ENCODE results near the gene MS4A6A. TPM values are rescaled to one million over a fixed set of nuclear protein-coding genes. Genes with fewer than 3 reads are reported as not detected.
"Not testable (repeated sequence)": the region's sequence is repeated elsewhere in the genome, so short reads cannot be mapped to it uniquely, and the experiment has no call there.

The MS4A6A gene
- total and polyA plus RNA-seq, 9 of the 15 experiments (the other 6 are each of a cell fraction or from before 2014, with no cell fraction given), result 0.57 to 9.5 (median 4.2) TPM

DNA sequence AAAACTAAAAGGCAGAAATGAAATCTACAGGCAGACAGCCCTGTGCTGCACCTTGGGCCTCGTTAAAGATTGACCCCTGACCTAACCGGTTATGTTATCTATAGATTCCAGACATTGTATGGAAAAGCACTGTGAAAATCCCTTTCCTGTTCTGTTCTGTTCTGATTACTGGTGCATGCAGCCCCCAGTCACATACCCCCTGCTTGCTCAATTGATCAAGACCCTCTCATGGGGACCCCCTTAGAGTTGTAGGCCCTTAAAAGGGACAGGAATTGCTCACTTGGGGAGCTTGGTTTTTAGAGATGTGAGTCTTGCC lies 2.6 kb upstream of the MS4A6A start (continued):
- peak; percentile 60; the same call in 1 of the 2 replicates for TF ChIP-seq NR2C2 (CRISPR knock-in tag; IDR thresholded peaks at IDR 0.05)
- peak; percentile 60 for TF ChIP-seq NR2C2 (tag; IDR thresholded peaks at IDR 0.05)
- peak; percentile 78 for TF ChIP-seq NCOR1 (IDR thresholded peaks at IDR 0.05)
- TF ChIP-seq TAL1 (IDR thresholded peaks at IDR 0.05), result peak; percentile 90
- TF ChIP-seq PML (IDR thresholded peaks at IDR 0.05; ENCODE audit: low read length), result 0 out of 2 replicates have a peak, but pooled peaks have one; percentile 48
- TF ChIP-seq SOX6 (IDR thresholded peaks at IDR 0.05), result peak; percentile 75
- peak; percentile 37; the same call in 1 of the 2 replicates for TF ChIP-seq GATA2 (CRISPR knock-in tag; IDR thresholded peaks at IDR 0.05)
- TF ChIP-seq KLF16 (IDR thresholded peaks at IDR 0.05), result 0 out of 2 replicates have a peak, but pooled peaks have one; percentile 37
- TF ChIP-seq SMARCC2 (IDR thresholded peaks at IDR 0.05; ENCODE audit: low read depth), result 0 out of 2 replicates have a peak, but pooled peaks have one; percentile 41
- peak; percentile 85 for TF ChIP-seq TEAD4 (IDR thresholded peaks at IDR 0.05; ENCODE audit: low read length)
- not testable (repeated sequence) for TF ChIP-seq TEAD4 (CRISPR knock-in tag; IDR thresholded peaks at IDR 0.05; ENCODE audit: borderline replicate concordance)
- 0 out of 2 replicates have a peak, but pooled peaks have one; percentile 10 for TF ChIP-seq ZNF644 (tag; IDR thresholded peaks at IDR 0.05; ENCODE audit: low read depth)
- TF ChIP-seq SMAD4 (CRISPR knock-in tag; conservative IDR thresholded peaks at IDR 0.05), result peak; percentile 70
- peak; percentile 90 for TF ChIP-seq CBFA2T3 (IDR thresholded peaks at IDR 0.05)
- peak; percentile 64; the same call in 1 of the 2 replicates for TF ChIP-seq SMARCA4 (IDR thresholded peaks at IDR 0.05)
- TF ChIP-seq SMARCE1 (IDR thresholded peaks at IDR 0.05), result peak; percentile 53; the same call in 1 of the 2 replicates
- TF ChIP-seq NR2C1 (IDR thresholded peaks at IDR 0.05), result peak; percentile 91
- peak; percentile 93 for TF ChIP-seq NR2C1 (tag; IDR thresholded peaks at IDR 0.05)
- 0 out of 3 replicates have a peak, but pooled peaks of 1 of the 2 experiments have one; percentile 14 for TF ChIP-seq CBX3 (IDR thresholded peaks at IDR 0.05; ENCODE audit: borderline replicate concordance in 1 of 2, low read length in 2 of 2)
- 0 out of 2 replicates have a peak, but pooled peaks have one; percentile 38 for TF ChIP-seq HDAC2 (IDR thresholded peaks at IDR 0.05)
- TF ChIP-seq CBFA2T2 (conservative IDR thresholded peaks at IDR 0.05), result peak; percentile 87
- TF ChIP-seq KDM1A (IDR thresholded peaks at IDR 0.05), result peak; percentile 83 to 84
- TF ChIP-seq DPF2 (IDR thresholded peaks at IDR 0.05), result peak; percentile 75; the same call in 1 of the 2 replicates
- TF ChIP-seq, protein P1, sequence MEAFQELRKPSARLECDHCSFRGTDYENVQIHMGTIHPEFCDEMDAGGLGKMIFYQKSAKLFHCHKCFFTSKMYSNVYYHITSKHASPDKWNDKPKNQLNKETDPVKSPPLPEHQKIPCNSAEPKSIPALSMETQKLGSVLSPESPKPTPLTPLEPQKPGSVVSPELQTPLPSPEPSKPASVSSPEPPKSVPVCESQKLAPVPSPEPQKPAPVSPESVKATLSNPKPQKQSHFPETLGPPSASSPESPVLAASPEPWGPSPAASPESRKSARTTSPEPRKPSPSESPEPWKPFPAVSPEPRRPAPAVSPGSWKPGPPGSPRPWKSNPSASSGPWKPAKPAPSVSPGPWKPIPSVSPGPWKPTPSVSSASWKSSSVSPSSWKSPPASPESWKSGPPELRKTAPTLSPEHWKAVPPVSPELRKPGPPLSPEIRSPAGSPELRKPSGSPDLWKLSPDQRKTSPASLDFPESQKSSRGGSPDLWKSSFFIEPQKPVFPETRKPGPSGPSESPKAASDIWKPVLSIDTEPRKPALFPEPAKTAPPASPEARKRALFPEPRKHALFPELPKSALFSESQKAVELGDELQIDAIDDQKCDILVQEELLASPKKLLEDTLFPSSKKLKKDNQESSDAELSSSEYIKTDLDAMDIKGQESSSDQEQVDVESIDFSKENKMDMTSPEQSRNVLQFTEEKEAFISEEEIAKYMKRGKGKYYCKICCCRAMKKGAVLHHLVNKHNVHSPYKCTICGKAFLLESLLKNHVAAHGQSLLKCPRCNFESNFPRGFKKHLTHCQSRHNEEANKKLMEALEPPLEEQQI (IDR thresholded peaks at IDR 0.05), result 0 out of 2 replicates have a peak, but pooled peaks have one; percentile 48
- TF ChIP-seq CXXC5 (CRISPR knock-in tag; IDR thresholded peaks at IDR 0.05), result peak; percentile 52; the same call in 1 of the 2 replicates
- TF ChIP-seq EP300 (IDR thresholded peaks at IDR 0.05; ENCODE audit: low read length), result peak; percentile 75
- peak; percentile 90 for TF ChIP-seq TCF3 (CRISPR knock-in tag; IDR thresholded peaks at IDR 0.05)
- 0 out of 4 replicates have a peak, but pooled peaks of 1 of the 2 experiments have one; percentile 11 for TF ChIP-seq TBL1XR1 (IDR thresholded peaks at IDR 0.05; ENCODE audit: low read length in 2 of 2)

Measured in K562 (cell line).